ENCODE measurements around the gene ETV5.
A peak's percentile ranks its signal among the peaks of the same experiment; 100 is the strongest.

ETV5 gene

DNA sequence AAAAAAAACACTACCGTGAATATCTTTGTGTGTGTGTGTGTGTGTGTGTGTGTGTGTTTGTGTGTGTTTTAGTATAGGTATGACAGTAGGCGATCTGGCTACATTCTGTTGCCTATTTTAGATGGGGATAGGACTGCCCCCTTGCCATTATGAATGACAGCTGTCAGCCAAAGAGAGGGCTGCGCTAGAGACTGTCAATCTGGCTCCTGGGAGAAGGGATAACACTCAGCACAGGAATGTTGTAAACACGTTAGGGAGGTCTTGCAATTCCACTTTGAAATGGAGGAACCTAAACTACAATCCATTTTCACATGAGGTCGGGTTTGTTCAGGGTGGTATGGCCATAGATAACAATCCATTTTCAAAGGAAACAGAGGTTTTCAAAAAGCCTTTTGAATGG is 14.1 kb upstream of the ETV5 start:
- no peak for DNase-seq (ENCODE audit: low read depth in 2 of 2)

DNA sequence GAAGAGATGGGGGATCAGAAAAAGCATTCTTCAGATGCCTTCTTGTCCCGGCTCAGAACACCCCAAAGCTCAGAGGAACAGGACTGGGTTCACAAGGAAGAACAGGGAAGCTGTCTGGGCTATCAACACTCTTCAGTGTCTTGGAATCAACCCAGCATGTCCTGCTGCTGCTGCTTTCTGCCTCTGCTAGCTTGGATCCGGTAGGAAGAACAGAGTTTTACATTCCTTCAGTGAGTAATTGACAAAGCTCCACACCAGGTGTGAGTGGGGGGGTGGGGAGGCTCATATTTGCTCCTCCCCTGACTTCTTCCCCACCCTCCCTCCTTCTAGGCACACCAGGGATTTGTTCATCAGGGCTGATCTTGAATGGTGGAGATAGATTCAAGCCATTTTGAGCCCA is 13.1 kb upstream of the ETV5 start:
- DNase-seq (ENCODE audit: low read depth in 2 of 2) = no peak

DNA sequence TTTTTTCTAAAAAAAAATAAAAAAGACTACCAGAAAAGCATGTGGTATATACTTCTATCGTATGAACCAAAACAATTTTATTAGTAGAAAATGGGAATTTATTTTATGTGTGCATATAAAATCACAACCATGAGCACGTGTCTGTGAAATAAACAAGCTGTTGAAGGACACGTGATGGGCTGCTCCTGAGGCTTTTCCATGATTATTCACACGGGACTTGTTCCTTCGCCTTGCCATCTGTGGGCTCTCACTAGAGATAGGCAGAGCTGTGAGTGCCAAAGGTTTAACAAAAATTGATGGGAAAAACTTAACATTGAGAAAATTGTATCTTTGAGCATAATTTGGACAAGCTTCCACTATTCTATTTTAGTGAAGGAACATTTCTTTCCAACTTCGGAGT is 12.4 kb upstream of the ETV5 start:
- no peak for DNase-seq (ENCODE audit: low read depth in 2 of 2)

DNA sequence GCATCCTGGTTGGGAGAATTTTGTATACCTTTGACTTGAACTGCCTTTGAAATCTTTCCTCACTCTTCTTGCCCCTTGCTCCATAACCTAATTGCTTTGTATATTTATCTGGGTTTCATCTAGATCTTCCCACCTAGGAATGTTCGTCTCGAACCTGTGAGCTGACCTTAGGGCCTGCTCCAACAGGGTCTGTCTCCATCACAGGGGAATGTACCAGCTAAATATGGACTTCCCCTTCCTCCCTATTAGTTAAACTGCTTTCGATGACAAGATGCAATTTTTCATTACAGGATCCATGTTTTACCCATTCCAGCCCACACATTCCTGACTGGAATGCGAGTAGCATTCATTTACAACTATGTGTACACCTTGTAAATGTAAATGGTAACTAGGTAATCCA is 10.6 kb upstream of the ETV5 start:
- DNase-seq (ENCODE audit: low read depth in 2 of 2) = no peak

DNA sequence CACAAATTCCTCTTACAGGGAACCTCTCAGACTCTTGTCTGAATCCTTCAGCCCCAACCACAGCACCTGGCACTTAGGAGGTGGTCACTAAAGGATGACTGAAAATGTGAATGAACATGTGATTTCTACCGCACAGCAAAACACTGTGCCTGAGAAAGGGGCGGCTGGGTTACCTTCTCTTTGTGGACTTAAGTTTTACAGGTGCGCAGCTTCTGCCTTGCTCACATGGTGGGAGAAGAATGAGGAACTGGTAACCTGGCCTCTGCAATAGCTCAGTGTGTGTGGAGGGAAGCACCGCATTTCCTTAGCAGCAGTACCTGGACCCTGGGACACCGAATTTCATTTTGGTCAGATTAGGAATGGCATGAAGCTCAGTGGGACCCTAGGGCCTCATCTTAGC is 9.8 kb upstream of the ETV5 start:
- DNase-seq (ENCODE audit: low read depth in 2 of 2) = no peak

DNA sequence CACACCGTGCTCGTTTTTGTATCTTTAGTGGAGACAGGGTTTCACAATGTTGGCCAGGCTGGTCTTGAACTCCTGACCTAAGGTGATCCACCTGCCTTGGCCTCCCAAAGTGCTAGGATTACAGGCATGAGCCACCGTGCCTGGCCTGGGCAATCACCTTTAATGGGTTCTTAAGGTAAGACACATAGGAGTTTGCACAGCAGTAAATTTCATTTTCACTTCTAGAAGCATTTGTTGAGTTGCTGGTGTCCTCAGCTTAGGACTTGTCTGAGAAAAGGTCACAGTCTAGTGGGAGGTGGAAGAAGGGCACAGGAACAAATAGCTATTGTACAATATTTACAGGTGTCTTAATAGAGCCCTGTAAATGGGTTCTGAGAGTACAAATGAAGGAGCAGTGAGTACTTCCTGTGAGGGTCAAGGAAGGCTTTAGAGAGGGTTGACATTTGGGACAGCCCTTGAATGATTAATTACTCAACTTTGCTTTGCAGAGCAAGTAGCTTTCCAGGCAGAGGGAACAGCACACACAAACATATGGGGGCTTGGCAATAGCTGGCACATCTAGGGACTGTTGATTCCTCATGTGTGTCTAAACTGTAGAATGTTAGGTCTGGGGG is 8.7 kb upstream of the ETV5 start:
- no peak for DNase-seq (ENCODE audit: low read depth in 2 of 2)

DNA sequence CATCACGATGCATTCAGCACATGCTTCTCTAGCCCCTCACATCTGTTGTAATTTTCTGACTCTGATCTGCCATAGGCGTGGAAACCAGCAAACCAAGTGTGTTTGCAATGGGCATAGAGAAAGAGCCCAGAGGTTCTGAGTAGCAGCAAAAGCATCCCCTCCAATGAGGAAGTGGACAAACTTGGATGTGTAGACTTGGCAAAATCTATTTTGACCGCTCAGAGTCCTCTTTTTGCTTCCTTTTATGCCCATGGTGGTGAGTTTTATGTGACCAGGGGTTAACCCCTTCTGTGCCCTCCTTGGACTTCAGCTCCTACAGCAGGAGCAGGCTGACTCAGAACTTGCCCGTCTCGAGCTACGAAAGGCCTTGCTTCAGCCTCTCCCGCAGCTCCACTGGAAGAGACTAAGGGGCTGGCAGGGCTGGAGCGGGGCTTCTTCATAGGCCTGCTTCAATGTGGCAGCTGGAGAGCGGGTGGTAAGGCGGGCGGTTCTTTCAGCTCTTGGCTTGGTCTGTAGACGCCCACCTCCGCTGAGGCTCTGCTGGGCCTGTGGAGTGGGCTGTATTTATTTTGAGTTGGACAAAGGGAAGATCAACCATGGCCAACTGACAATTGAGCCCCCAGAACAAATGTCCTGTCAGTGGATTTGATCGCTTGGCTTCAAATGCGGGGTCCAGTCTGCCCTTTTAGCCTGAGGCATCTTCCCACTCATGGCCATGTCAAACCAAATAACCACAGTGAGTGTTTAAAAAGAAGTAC is 6.5 kb upstream of the ETV5 start:
- no peak for DNase-seq (ENCODE audit: low read depth in 2 of 2)

DNA sequence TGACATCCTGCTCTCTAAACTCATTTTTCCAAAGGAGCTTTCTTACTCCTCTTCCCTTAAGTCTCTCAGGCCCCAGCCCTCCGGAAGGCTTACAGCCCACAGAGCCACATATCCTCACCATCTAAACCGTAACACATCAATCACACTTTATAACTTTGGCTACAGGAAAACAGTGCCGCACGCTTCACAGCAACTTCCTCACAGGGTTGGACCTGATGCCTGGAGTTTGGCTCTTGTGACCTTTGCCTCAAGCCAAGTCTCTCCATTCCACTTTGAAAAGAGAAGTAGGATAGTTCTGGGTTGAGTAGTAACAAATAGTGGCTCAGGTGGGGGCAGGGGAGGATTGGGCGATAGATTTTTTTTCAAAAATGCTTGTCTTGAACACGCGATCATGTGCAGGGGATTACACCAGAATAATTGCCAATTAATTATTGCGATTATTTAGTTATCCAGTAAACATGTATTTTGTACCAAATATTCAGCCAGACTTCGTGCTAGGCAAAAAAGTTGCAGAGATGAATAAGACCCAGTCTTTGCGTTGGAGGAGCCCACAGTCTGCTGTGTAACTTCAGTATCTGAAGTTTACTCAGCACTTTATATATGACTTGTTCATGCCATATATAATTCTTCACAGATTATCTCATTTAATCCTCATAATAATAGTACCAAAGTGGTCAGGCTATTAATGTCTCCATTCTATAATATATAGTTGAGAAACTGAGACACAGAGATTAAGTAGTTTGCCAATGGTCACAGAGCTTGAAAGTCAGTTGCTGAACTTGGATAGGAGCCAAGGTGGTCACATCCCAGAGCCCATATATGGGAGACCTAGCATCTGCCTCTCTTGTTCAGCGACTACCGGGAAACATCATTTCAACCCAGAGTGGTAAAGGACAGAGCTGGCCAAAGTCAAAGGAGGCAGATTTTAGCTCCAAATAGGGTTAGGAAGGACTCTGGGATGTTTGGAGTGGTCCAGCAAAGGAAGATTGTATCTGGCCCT is 2.4 kb upstream of the ETV5 start:
- DNase-seq (ENCODE audit: low read depth in 2 of 2) = no peak

DNA sequence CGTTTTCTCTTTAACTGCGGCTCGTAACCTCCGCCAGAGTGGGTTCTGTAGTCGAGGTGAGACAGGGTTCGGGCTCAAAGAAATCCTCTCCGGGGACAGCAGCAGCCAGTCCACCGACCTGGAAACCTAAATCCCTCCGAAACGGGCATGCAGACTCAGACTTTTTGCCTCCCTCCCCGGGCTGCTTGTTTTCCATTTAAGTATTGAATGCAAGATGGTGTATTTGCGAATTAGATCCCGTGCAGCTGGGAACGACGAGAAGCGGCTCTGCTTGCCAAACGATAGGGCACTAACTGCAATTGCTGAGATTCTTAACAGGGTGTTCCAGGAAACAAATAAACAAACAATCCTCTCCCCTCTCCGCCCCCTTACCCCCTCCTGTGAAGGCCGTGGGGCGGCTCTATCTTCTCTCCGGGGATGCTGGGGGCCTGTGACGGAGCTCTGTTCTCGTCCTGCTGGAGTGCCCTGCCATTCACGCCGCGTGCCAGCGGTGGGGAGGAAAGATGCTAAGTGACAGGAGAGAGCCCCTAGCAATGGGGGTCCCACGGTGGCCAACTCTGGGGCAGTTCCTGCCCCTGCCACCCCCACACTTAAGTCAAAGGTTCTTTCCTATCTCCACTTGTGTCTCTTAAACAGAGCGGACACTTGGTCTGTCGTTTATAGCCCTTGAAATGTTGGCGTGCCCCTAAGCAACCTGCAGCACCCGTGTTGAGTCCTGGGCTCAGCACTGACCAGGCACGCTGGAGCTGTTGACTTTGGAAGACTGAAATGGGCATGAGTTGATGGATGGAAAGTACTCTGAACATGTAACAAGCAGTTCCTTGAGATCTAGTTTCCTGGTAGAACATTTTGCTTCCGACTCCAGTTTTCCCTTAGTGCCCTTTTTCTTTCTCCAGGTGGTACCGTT is 1.3 kb upstream of the ETV5 start:
- no peak for DNase-seq (ENCODE audit: low read depth in 2 of 2)

DNA sequence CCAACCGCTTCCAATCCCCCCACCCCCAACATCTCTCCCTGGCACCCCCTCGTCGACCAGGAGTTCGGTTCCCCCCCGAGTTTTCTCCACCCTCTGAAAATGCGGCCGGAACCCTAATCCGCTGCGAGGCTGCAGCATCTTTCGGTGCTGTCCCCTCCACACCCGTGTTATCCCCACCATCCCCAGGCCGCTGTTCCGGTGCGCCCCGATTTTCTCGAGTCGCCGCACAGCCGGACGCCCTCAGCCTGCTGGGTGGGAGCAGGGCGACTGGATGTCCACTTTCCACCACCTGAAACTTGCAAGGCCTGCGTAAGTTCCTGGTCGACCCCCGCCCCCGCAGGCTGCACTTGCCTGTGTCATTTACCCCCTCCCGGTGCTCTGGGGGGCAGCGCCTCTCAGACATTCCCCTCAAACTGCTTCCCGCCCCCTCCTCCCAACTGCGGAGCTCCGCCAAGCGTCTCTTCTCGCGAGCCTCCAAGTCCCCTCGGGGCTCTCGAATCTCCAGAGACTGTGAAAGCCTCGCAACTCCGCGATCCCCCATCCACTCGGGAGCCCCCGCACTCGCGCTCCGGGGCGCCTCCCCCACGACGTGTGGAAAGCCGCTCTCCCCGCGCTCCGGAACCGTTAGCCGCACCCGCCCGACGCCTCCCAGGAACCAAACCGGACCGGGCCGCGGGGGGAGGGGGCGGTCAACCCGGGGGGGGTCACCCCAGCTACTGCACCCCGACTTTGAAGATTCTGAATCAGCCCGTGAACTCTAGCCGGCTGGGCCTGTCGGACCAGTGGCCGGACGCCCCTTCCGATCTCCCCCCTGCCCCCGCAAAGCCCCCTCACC is 566 bp downstream of the ETV5 start:
- DNase-seq (ENCODE audit: low read depth in 2 of 2) = no peak

DNA sequence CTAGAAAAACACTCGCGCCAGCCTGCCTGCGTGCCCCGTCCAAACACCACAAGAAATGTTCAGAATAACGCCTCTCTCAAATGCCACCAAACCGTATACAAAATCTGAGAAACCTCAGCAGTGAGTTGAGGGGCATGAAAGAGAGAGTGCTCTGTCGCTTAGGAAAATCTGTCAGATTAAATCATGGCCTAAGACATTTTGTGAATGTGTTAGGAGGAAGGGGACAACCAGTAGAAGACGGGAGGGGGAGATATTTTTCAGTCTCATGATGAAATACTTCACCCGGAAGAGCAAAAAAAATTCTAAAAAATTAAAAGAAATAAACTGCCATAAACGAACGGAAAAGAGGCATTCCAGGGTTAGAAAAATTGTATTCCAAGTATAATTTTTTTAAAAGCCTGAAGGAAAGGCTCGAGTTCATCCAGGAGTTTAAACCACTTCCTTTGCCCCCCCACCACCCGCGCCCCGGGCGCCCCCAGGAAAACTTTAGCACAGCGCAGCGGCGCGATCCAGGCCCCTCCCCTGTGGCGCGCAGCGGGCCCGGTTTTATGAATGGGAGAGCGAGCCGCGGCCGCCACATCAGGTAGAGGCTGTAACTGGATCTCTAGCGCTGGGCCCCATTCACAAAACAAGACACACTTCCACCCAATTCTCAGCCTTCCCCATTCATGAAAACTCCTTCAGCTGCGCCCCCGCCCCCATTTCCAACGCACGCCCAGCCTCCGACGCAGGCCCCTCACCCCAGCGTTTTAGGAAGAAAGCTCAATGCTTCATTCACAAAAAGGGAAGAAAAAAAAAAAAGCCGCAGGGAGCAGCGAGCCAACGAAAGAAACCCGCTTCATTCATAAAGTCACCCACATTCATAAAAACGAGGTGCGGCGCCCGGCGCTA is 1.4 kb downstream of the ETV5 start:
- DNase-seq (ENCODE audit: low read depth in 2 of 2) = peak in 1 of 2 donors; percentile 12

DNA sequence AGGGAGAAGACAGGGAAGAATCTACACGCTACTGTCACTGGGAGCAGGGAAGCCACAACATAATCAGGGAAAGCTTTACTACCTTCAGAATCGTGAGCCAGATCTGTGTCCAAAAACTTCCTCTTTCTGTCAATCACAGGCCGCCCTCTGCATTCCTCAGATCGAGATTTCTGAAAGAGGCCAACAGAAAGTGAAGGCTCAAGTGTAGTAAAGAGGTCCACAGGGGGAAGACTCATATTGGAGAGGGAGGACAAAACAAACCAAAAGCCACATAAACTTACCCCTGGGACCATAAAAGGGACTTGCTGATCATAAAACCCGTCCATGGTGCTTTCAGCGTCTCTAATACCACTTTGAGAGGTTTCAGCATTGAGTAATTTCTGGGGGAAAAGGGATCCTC is 3.3 kb downstream of the ETV5 start:
- no peak for DNase-seq (ENCODE audit: low read depth in 2 of 2)

DNA sequence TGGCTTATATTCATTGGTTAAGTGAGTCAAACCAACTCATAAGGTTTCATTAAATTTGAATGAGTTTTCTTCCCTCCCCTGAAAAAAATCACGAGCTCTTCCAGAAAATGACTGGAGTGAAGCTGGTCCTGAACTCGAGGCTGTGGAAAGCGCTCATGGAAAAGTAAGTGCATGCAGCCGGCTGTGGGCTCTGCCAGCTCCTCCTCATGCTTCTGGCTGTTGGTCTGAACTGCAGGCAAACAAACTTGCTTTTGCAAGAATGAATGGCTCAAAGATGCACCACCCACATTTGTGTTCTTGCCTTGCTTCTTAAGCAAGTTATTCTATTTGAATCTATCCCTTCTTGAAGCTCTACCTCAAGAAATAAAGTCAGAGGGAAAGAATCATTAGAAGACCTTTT is 6.2 kb downstream of the ETV5 start:
- DNase-seq (ENCODE audit: low read depth in 2 of 2) = no peak

DNA sequence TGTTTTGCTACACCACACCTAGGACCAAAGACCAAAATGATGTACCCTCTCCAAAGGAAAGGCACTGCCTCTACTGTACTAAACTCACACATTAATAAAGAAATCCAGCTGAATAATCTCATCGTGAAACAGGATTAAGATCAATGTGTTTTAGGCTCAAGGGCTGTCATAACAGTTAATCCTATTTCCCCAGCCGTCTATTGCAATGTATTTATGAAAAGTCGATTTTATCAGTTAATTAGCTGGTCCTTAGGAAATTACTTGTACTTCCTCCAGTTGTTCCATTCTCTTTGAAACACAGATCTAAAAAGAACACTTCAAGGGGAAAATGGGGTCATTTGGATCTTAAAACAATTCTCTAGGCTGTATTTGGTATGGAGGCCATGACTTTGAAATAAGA is 8.5 kb downstream of the ETV5 start:
- DNase-seq (ENCODE audit: low read depth in 2 of 2) = no peak

DNA sequence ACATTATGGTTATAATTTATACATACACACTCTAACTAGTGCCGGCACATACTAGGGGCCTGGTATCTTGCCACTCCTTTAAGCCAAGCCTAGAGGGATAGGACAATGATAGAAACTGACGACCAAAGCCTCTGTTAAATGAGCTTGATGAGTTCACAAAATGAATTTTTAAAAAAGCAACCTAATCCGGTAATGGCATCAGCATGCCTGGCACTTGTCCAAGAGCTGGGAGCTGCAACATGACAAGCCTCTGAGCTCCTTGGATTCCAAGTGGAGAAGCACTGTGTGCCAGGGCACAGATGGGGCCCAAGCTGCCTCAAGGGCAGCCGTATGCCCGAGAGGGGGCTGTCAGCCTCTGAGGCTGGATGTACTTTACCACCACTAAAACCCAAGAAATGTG is 9.7 kb downstream of the ETV5 start:
- DNase-seq (ENCODE audit: low read depth in 2 of 2) = no peak

DNA sequence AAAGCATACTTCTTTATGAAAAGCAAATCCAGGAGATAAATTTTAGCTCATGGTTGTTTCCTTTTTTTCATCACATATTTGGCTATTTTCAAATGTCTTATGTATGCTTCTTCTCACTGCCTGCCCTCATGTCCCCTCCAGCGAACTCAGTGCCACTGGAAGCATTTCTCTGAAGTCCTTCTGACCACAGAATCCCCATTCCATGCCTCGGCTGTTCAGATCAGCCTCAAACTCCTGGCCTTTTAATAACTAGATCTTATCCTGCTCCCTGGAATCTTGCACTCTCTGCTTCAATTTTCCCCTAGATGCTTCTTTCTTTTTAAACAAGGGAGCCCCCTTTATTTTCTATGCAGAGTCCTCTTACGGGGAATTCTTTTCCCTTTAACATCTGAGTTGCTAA is 10.1 kb downstream of the ETV5 start:
- no peak for DNase-seq (ENCODE audit: low read depth in 2 of 2)

DNA sequence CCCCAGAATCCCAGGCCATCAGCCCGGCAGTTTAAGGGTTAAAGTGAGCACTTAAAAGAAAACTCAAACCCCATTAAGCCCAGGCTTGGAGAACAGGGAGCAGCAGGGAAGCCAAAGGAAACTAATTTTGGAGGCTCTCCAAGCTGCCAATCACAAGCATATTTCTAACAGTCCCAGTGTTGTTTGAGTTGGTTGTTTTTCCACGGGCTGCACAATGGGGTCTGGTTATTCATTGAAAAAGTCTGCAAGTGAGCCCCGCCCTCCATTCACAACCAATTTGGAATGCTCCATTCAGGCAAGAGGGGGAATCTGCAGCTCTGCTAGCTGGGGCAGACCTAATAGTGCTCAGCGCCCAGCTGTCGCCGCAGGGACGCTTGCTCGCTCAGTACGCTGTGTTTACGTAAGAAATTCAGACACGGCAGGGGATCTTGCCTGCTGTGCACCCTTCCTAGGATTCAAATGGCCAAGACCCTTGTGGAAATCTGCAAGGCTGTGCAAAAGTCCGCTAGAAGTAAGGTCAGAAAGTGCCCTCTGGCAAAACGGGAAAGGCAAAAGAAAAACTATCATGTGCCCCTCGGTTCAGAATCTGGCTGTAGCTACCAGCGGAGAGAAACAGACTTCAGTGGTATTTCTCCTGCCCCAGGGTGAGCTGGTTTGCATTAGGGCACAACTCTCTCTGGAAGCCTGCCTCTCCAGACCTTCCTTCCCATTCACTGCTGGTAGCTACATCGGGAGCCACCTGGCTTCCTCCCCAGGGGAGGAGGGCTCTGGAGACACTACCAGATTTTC is 11.0 kb downstream of the ETV5 start:
- no peak for DNase-seq (ENCODE audit: low read depth in 2 of 2)

DNA sequence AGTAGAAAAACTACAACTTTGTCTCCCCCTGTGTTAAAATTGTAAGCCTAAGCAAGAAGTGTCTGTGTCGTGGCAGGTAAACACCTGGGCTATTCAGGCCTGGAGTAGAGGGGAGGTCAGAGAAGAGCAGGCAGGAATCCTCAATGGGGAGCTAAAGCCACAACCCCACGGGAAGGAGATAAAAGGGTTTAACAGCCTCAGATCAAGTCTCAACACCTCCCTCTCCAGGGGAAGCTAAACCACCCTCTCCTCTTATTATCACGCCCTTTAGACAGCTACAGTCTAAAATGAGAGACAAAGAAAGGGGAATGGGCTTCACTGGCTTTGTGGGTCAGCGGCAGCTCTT is 11.6 kb downstream of the ETV5 start:
- no peak for DNase-seq (ENCODE audit: low read depth in 2 of 2)

DNA sequence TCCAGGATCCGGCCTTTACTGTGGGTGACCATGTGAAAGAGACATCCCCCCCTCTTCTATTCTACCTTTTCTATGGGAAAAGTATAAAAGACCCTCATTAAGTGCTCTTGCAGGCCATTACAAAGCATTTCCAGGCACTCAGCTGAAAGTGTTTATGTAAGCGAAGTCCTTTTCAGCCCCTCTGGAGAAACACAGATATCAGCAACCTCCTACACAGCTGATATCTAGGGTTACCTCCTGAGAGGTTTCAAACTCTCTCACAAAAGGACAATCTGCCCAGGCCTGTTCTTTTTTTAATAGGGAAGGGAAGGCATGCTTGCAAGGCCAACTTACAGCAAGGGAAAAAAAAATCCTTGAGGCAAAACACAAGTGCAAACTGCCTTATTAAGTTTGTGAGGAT is 12.6 kb downstream of the ETV5 start:
- DNase-seq (ENCODE audit: low read depth in 2 of 2) = no peak

Data from stimulated activated CD8-positive, alpha-beta memory T cell treated with anti-CD3 and anti-CD28 coated beads, Interleukin-7, amount 100 ng/mL, for 4 hours (primary cell).